Parathyroid adenoma (tissue), 2 donors: Measurements from ENCODE around the gene ID1.

Source experiments
- H2AFZ ChIP-seq: fragments of 300-600 bp; sonication (generic); one replicate; pipeline ENCODE4 v1.7.0; 2017; ENCODE audit warnings: antibody characterized with exemption, mild to moderate bottlenecking
- H3K27ac ChIP-seq: fragments of 300-600 bp; sonication (generic); one replicate; pipeline ENCODE4 v1.7.0; 2017
- H3K27me3 ChIP-seq: fragments of 300-600 bp; sonication (generic); one replicate; pipeline ENCODE4 v1.7.0; 2017; ENCODE audit warnings: low read length; ENCODE audit not compliant: control insufficient read depth, insufficient read depth
- H3K36me3 ChIP-seq: fragments of 300-600 bp; sonication (generic); one replicate; pipeline ENCODE4 v1.7.0; 2017; ENCODE audit warnings: low read length; ENCODE audit not compliant: control insufficient read depth, insufficient read depth
- H3K4me1 ChIP-seq: fragments of 300-600 bp; sonication (generic); one replicate; pipeline ENCODE4 v1.7.0; 2017; ENCODE audit warnings: control low read depth
- H3K4me2 ChIP-seq: fragments of 300-600 bp; sonication (generic); one replicate; pipeline ENCODE4 v1.7.0; 2017; ENCODE audit warnings: low read length
- H3K4me3 ChIP-seq: fragments of 300-600 bp; sonication (generic); one replicate; pipeline ENCODE4 v1.7.0; 2017; ENCODE audit warnings: low read depth, low read length
- H3K79me2 ChIP-seq: fragments of 300-600 bp; sonication (generic); one replicate; pipeline ENCODE4 v1.7.0; 2017; ENCODE audit warnings: control low read depth
- H3K9ac ChIP-seq: fragments of 300-600 bp; sonication (generic); one replicate; pipeline ENCODE4 v1.7.0; 2017; ENCODE audit warnings: mild to moderate bottlenecking
- H3K9me3 ChIP-seq: fragments of 300-600 bp; sonication (generic); one replicate; pipeline ENCODE4 v1.7.0; 2017; ENCODE audit warnings: low read length; ENCODE audit not compliant: control insufficient read depth
- TF ChIP-seq, protein P1 (sequence below): fragments of 300-600 bp; sonication (generic); IDR thresholded peaks from one replicate; pipeline ENCODE4 v1.7.0; 2017; ENCODE audit warnings: antibody characterized with exemption, mild to moderate bottlenecking
- donor health status: primary hyperparathyroidism.

The ID1 gene

GRCh38 chr20:31654534-31654933, 49.4 kb downstream of the ID1 start:
- H3K9me3 ChIP-seq: no peaks in the 10 kb centered on the region
- TF ChIP-seq, protein P1, sequence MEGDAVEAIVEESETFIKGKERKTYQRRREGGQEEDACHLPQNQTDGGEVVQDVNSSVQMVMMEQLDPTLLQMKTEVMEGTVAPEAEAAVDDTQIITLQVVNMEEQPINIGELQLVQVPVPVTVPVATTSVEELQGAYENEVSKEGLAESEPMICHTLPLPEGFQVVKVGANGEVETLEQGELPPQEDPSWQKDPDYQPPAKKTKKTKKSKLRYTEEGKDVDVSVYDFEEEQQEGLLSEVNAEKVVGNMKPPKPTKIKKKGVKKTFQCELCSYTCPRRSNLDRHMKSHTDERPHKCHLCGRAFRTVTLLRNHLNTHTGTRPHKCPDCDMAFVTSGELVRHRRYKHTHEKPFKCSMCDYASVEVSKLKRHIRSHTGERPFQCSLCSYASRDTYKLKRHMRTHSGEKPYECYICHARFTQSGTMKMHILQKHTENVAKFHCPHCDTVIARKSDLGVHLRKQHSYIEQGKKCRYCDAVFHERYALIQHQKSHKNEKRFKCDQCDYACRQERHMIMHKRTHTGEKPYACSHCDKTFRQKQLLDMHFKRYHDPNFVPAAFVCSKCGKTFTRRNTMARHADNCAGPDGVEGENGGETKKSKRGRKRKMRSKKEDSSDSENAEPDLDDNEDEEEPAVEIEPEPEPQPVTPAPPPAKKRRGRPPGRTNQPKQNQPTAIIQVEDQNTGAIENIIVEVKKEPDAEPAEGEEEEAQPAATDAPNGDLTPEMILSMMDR: no peak
- no peaks in the 10 kb centered on the region for H3K4me1 ChIP-seq
- no peaks in the 10 kb centered on the region for H3K79me2 ChIP-seq
- no peaks in the 10 kb centered on the region for H3K27me3 ChIP-seq
- H3K27ac ChIP-seq: no peak overlapping the region
- no peaks in the 10 kb centered on the region for H3K36me3 ChIP-seq
- H3K4me3 ChIP-seq: no peak overlapping the region
- no peak overlapping the region for H2AFZ ChIP-seq
- H3K4me2 ChIP-seq: no peak overlapping the region
- H3K9ac ChIP-seq: no peak overlapping the region
